GM15510 (cell line): Measurements from ENCODE around the gene EFCAB10.

Experiments
- POLR2A ChIP-seq: IDR thresholded peaks from 3 replicates; pipeline ENCODE4 v1.6.1; 2011; ENCODE audit warnings: borderline replicate concordance; ENCODE audit not compliant: insufficient read length; ENCODE audit errors: extremely low read depth

Gene EFCAB10

GRCh38 chr7:105578496-105578895, 2.8 kb downstream of the EFCAB10 start:
- no peak for TF ChIP-seq POLR2A

- TF ChIP-seq POLR2A = no peak
Observed at GRCh38 chr7:105577251-105577650, 4.0 kb downstream of the EFCAB10 start.

- no peak for TF ChIP-seq POLR2A
Observed at GRCh38 chr7:105571891-105572290, 9.4 kb downstream of the EFCAB10 start.

GRCh38 chr7:105567821-105568220, 13.5 kb downstream of the EFCAB10 start:
- no peak for TF ChIP-seq POLR2A

- no peak for TF ChIP-seq POLR2A
Observed at GRCh38 chr7:105567024-105567423, 14.3 kb downstream of the EFCAB10 start.

- no peak for TF ChIP-seq POLR2A
Observed at GRCh38 chr7:105565190-105565589, 16.1 kb downstream of the EFCAB10 start.

- no peak for TF ChIP-seq POLR2A
Observed at GRCh38 chr7:105559926-105560325, 21.4 kb downstream of the EFCAB10 start.

- no peak for TF ChIP-seq POLR2A
Observed at GRCh38 chr7:105538339-105538738, 43.0 kb downstream of the EFCAB10 start.

GRCh38 chr7:105532709-105533460, 48.4 kb downstream of the EFCAB10 start:
- no peak for TF ChIP-seq POLR2A

- TF ChIP-seq POLR2A = peak; percentile 99
Observed at GRCh38 chr7:105531792-105532671, 49.3 kb downstream of the EFCAB10 start, which contains the start of gene RINT1. TSS of gene RINT1 (plus strand) at chr7:105532201. CDS start at chr7:105532316, 115 bp downstream.

- TF ChIP-seq POLR2A = no peak
Observed at GRCh38 chr7:105530546-105530945, 50.7 kb downstream of the EFCAB10 start.

GRCh38 chr7:105530126-105530525, 51.2 kb downstream of the EFCAB10 start:
- no peak for TF ChIP-seq POLR2A

- no peak for TF ChIP-seq POLR2A
Observed at GRCh38 chr7:105524840-105525239, 56.5 kb downstream of the EFCAB10 start.

- peak; percentile 93 for TF ChIP-seq POLR2A
Observed at GRCh38 chr7:105521717-105522463, 59.4 kb downstream of the EFCAB10 start, which contains the start of gene PUS7. TSS of gene PUS7 (minus strand) at chr7:105522271. CDS start at chr7:105508512, 13,759 bp downstream.
